ENCODE results near the gene DGKE. TPM values are rescaled to one million over a fixed set of nuclear protein-coding genes. Genes with fewer than 3 reads are reported as not detected.

The DGKE gene
- total RNA-seq, 1 donor from 2014 or later = 7.3 TPM

GRCh38 chr17:56812901-56813388 is 21.0 kb upstream of the DGKE start:
- no peak for DNase-seq (ENCODE audit: low read depth in 2 of 2)

GRCh38 chr17:56815711-56816110 is 18.2 kb upstream of the DGKE start:
- DNase-seq (ENCODE audit: low read depth in 2 of 2) = peak in 1 of 2 donors; percentile 69

DNA sequence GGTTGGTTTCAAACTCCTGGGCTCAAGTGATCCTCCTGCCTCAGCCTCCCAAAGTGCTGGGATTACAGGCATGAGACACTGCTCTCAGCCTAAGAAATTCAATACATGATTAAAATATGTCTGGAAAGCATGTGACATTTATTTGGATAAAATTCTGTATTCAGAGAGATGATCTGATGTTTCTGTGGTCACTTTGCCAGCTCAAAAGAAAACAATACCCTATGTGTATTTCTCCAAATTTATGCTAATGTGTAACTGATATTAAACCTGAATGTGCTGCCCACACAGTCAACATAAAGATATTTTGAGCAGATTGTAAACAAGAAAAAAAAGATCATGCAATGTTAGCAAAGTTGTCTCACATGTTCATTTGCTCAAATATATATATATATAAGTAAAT is 16.9 kb upstream of the DGKE start:
- DNase-seq (ENCODE audit: low read depth in 2 of 2) = no peak

DNA sequence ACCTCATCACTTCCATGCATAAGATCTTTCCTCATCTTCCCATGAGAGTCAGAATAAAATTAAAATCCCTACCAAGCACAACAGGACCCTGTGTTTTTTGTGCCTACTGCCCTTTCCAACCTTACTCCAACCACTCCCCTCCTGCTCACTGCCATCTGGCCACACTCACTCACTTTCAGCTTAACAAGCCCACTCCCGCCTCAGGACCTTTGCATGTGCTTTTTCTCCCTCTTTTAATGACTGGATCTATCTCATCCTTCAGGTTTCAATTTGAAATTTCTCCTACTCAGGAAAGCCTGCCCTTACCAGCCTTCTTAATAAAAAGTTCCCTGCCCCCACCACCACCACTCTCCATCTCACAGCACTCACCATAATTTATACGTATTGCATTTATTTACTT is 14.9 kb upstream of the DGKE start:
- DNase-seq (ENCODE audit: low read depth in 2 of 2) = no peak

- peak; percentile 34 to 75 for DNase-seq (ENCODE audit: low read depth in 2 of 2)
Measured at GRCh38 chr17:56819431-56820145, 14.4 kb upstream of the DGKE start.

DNA sequence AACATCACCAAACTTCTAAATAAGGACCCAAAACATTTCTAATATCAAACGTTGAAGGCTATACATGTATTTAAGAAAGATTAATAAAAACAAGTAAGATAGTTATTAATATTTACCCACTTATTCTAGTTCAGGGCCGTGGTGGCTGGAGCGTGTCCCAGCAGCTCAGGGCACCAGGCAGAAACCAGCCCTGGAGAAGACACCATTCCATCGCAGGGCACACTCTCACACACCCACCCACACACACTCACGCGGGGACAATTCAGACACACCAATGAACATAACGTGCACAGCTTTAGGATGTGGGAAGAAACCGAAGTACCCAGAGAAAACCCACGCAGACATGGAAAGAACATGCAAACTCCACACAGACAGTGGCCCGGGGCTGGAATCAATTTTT is 13.7 kb upstream of the DGKE start:
- no peak for DNase-seq (ENCODE audit: low read depth in 2 of 2)

DNA sequence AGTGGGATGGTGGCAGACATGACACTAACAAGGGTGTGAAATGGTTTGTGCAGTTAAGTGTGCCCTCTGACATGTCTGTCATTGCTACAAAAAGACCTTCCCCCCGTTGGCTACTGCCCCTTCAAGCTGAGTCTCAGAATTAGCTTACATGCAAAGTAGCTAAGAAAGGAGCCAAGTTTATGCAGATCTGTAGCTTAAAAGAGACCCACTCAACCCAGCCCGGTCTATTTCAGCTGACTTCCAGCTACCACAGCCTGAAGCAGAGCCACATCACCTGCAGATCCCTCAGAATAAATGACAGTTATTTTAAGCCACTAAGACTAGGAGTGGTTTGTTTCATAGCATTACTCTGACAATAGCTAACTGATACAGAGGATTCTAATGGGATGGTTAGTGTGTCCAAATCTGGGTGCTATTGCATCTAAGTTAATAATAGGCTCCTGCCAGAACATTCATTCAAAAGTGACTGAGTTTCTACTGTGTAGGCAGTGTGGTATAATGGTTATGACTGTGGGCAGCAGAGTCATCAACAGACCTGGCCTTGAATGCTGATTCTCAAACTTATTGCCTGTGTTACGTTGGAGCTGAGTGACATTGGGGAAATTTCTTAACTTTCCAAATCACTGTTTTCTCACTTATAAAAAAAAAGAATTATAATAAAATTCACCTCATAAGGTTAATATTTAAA is 12.0 kb upstream of the DGKE start:
- no peak for DNase-seq (ENCODE audit: low read depth in 2 of 2)

DNA sequence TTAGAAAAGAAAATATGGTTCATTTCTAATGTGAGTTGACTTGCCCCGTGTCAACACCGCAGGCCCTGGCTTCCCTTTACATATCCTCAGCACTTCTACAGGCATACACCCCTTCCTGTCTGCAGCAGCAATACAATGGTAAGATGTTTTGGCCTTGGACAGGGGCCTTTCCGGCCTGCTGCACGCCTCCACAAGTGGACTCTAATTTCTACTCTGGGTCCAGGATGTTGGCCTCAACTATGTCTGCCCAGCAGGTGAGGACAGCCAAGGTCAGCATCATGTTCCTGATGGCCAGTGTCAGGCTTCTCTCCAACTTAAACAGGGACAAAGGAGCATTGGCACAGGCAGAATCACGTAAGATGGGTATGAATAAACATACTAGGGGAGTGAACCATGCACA is 11.2 kb upstream of the DGKE start:
- DNase-seq (ENCODE audit: low read depth in 2 of 2) = peak in 1 of 2 donors; percentile 92

- no peak for DNase-seq (ENCODE audit: low read depth in 2 of 2)
Measured at GRCh38 chr17:56823848-56824247, 10.1 kb upstream of the DGKE start.

GRCh38 chr17:56824503-56824902 is 9.4 kb upstream of the DGKE start:
- no peak for DNase-seq (ENCODE audit: low read depth in 2 of 2)

DNA sequence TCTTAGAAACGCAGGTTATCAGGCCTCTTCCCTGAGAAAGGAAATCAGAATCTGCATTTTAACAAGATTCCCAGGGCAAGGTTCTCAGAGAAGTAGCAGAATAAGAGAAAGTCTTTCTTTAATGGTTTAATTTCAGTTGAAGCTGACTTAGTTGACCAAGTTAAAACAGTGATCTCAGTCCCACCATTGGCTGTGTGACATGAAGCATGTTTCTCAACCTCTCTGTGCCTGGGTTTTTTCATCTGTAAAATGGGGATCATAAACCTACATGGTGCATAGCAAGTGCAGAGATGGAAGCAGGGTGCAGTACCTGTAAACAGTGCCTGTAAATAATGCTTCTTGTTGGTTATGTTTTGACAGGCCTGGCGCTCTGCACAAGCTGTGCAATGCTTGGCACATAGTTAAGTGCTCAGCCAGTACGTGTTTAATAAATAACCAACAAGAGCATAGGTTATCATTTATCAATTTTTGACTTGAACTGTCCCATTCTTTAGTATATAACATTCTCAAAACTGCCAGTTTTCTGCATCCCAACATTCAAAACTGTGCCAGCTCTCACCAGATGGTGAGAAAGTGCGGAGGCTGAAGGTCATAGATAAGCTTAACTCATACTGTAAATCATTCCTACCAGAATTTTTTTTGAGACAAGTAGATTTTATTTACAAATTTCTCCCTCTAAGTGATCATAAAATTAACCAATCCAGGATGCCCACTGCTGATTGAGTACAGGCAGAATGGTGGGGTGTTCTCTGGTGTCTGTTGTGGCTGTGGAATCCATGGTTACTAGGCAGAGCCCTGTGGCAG is 7.1 kb upstream of the DGKE start:
- DNase-seq (ENCODE audit: low read depth in 2 of 2) = no peak

DNA sequence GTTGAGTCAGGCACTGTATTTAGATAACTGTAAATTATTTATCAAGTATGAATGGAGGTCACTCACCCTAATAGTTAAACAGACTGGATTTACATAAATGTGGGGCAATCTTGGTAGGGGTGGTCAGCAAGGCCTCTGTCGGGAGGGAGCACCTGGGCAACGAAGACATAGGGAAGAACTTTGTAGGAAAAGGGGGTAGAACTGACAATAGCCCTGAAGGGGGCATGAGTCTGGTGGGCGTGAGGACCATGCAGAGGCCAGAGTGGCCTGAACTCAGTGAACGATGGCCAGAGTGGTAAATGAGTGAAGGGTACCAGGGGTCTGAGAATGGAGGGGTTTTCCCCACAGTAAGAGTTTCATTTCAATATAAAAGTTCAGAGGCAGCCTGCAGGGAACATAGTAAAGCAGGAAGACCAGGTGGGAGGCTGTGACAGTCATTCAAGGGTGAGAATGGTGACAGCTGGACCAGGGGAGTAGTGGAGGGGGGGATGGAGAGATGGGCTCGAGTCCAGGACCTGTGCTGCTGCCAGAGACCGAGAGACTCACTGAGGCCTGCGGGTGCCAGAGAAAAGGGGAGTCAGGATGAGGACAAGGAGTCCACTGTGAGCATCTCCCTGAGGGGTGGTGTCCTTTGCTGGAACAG is 3.1 kb upstream of the DGKE start:
- DNase-seq (ENCODE audit: low read depth in 2 of 2) = no peak

DNA sequence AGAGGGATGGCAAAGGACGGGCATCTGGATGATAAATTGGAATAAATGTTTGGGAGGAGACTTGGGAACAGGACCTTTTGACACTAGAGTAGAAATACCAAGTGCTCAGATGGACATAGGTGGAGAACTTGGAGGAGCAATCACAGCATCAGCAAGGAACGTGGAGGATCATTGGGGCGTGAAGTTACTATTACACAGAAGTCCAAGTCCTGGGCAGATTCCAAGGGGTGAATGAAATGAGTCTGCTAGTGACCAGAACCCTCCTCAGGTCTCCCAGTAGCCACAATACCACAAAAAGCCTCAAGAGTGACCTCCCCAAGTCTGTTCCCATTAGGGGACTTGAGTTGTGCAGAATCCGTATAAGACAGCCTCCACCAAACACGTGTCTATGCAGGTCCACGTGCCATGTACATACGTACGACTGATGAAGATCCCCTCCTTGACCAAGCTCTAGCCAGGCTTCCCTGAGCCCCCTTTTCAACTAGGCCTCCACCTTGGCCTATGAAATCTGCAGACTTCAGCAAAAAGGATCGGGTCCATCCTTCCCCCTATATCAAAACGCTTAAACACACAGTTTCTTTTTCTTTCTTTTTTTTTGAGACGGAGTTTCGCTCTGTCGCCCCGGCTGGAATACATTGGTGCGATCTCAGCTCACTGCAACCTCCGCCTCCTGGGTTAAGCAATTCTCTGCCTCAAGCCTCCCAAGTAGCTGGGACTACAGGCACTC is 2.4 kb upstream of the DGKE start:
- DNase-seq (ENCODE audit: low read depth in 2 of 2) = no peak

DNA sequence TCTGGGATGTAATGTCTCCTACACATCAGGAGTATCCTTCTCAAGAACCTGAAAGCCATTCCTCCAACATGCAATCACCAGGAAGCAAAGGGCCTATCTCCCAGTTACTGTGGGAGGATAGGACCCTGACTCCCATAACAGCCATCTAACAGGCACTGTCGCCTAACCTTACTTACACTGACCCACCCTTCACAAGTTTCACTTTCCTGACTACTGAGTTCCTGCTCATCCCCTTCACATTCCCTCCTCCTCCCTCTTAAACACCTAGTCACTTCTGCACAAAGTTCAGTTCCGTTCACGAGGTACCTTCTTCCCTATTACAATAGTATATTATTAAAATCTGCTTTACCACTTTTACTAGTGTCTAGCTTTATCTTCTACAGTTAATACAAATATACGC is 1.5 kb upstream of the DGKE start:
- no peak for DNase-seq (ENCODE audit: low read depth in 2 of 2)

GRCh38 chr17:56833057-56833808 is 718 bp upstream of the DGKE start:
- DNase-seq (ENCODE audit: low read depth in 2 of 2) = peak in 1 of 2 donors; percentile 58

DNA sequence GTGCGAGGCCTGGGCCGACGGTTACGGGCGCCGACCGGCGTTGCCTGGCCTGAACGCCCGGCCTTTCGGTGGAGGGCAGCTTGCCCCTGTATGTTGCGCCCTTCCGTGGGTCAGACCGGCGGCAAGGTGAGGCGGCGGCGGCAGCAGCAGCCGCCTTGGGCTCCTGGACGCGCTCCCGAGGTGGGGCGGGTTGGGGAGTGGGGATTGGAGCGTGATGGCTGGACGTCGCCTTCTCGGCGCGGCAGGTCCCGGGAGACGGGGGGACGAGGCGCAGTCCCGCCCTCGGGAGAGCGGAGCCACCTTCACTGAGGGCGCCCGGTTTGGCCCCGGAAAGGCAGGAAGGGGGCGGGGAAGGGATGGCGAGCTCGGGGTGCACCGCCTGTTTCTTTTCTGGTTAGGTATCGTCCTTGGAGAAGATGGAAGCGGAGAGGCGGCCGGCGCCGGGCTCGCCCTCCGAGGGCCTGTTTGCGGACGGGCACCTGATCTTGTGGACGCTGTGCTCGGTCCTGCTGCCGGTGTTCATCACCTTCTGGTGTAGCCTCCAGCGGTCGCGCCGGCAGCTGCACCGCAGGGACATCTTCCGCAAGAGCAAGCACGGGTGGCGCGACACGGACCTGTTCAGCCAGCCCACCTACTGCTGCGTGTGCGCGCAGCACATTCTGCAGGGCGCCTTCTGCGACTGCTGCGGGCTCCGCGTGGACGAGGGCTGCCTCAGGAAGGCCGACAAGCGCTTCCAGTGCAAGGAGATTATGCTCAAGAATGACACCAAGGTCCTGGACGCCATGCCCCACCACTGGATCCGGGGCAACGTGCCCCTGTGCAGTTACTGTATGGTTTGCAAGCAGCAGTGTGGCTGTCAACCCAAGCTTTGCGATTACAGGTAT is 671 bp downstream of the DGKE start:
- DNase-seq (ENCODE audit: low read depth in 2 of 2) = peak in 1 of 2 donors; percentile 49

GRCh38 chr17:56835264-56835585 is 1.3 kb downstream of the DGKE start:
- DNase-seq (ENCODE audit: low read depth in 2 of 2) = no peak

DNA sequence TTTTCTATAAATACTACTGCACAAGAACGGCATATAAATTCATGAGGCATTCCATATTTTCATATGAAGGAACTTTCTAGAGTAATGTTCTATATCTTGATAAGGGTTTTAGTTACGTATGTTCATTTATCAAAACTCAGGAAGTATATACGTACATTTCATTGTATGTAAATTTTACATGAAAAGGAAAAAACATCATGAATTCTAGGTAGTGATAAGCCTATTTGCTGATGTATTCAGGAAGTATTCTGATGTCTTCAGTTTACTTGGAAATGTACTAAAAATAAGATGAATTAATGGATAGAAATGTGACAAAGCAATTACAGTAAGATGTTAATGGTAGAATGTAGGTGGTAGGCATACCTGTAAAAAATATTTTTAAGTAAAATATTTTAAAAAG is 4.7 kb downstream of the DGKE start:
- DNase-seq (ENCODE audit: low read depth in 2 of 2) = peak in 1 of 2 donors; percentile 32

DNA sequence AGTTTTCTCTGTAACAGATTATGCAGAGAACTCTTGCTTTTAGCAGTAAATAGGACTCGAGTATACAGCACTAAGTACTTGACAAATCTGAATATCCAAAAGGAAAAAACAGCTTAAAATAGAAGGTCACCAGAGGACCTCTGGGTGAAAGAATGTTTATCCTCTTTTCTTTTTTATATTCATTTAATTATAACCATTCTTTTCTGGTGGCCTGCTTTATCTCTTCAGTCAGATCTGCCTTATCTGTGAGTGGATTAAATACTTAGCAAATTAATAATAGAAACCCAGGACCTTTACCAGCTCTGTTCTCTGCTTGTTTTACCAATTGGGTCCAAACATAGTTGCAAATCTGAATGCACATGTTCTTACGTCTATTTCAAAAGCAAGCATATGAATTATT is 8.6 kb downstream of the DGKE start:
- no peak for DNase-seq (ENCODE audit: low read depth in 2 of 2)

DNA sequence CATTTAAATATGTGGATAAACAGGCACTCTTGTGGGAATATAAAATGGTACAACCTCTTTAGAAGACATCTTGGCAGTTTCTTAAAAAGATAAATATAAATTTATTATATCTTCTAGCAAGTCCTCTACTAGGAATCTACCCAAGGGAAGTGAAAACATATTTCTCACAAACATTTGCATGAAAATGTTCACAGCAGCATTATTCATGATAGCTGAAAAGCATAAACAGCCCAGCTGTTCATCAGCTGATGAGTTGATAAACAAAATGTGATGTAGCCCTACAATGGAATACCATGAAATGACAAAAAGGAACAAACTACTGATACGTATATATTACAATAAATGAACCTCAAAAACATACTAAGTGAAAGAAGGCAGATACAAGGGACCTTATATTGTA is 12.0 kb downstream of the DGKE start:
- no peak for DNase-seq (ENCODE audit: low read depth in 2 of 2)
